Measurements from ENCODE around the gene DPP6. TPM values are rescaled to one million over a fixed set of nuclear protein-coding genes. Genes with fewer than 3 reads are reported as not detected.

DPP6 gene
- total and polyA plus RNA-seq, 12 donors: 0.07 to 2.1 (median 0.16) TPM; not detected in 4

- Histone ChIP-seq H3K27ac (no peak overlapping the region), H3K4me3 (no peak overlapping the region), H3K4me1 (no peaks in the 10 kb centered on the region), H3K27me3 (no peaks in the 10 kb centered on the region), H3K9me3 (peaks cover 0 to 15% (median 0%) of the 10 kb centered on the region in 11 donors), H3K36me3 (no peaks in the 10 kb centered on the region)
- DNase-seq: no peak
- 72 to 74% methylated on average over 7 of the region's 7 CpGs for WGBS, 2 donors
- intact Hi-C loops (cut with DNase I): no loop called here
- no peak for ATAC-seq
- TF ChIP-seq CTCF (IDR thresholded peaks at IDR 0.05): no peak
Measured at GRCh38 chr7:154512121-154512833, 460.1 kb downstream of the DPP6 start.

- no peaks in the 10 kb centered on the region for H3K27me3 ChIP-seq
- H3K9me3 ChIP-seq: peaks cover 0 to 23% (median 0%) of the 10 kb centered on the region in 11 donors
- H3K4me1 ChIP-seq: no peaks in the 10 kb centered on the region
- H3K36me3 ChIP-seq: no peaks in the 10 kb centered on the region
- no peak overlapping the region for H3K27ac ChIP-seq
- DNase-seq (no peak), ATAC-seq (no peak)
- H3K4me3 ChIP-seq: no peak overlapping the region
- 80 to 88% methylated on average over 10 of the region's 10 CpGs for WGBS, 2 donors
- no peak for TF ChIP-seq CTCF (IDR thresholded peaks at IDR 0.05)
- intact Hi-C loops (cut with DNase I): no loop called here
Measured at GRCh38 chr7:154517768-154518167, 465.6 kb downstream of the DPP6 start.

GRCh38 chr7:154519229-154519628 lies 467.0 kb downstream of the DPP6 start:
- H3K4me3 ChIP-seq: no peak overlapping the region
- no peak overlapping the region for H3K27ac ChIP-seq
- DNase-seq (no peak), ATAC-seq (no peak)
- peaks cover 0 to 29% (median 0%) of the 10 kb centered on the region in 11 donors for H3K9me3 ChIP-seq
- no peaks in the 10 kb centered on the region for H3K27me3 ChIP-seq
- H3K4me1 ChIP-seq: no peaks in the 10 kb centered on the region
- 49 to 50% methylated on average over 4 of the region's 4 CpGs for WGBS, 2 donors
- no peaks in the 10 kb centered on the region for H3K36me3 ChIP-seq
- no peak for TF ChIP-seq CTCF (IDR thresholded peaks at IDR 0.05)
- intact Hi-C loops (cut with DNase I): no loop called here

GRCh38 chr7:154530136-154530535 lies 477.9 kb downstream of the DPP6 start:
- Histone ChIP-seq H3K27ac (no peak overlapping the region), H3K27me3 (no peaks in the 10 kb centered on the region), H3K9me3 (peaks cover 0 to 40% (median 6%) of the 10 kb centered on the region in 11 donors), H3K4me3 (no peak overlapping the region), H3K4me1 (no peaks in the 10 kb centered on the region), H3K36me3 (no peaks in the 10 kb centered on the region)
- DNase-seq: no peak
- no peak for TF ChIP-seq CTCF (IDR thresholded peaks at IDR 0.05)
- no peak for ATAC-seq
- intact Hi-C loops (cut with DNase I): no loop called here
- 95 to 98% methylated on average over 1 of the region's 1 CpG for WGBS, 2 donors
